NCI-H524 treated with DMSO at 0.1 percent for 48 hours (cell line): ENCODE measurements around the gene AUH.

Experiments
- DNase-seq: peaks from one replicate; lab custom pipeline; 2025; lab: John Stamatoyannopoulos, UW

Gene AUH

DNA sequence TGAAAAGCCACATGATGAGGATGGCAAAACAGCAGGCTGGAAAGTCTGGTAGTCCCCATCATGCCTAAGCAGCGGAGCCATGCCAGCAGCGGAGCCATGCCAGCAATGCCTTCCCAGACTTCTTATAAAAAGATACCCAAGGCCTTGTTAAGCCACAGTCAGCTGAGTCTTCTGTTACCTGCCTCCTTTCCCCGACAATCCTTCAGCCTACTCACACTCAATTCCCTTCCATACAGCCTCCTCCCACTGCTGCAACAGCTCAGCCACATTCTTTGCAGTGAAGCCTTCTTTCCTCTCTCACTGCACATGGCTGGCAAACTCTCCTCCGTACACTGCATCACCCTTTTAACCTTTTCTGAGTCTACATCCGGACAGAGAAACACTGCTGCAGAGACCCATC, 114.9 kb downstream of the AUH start:
- no peak for DNase-seq

DNA sequence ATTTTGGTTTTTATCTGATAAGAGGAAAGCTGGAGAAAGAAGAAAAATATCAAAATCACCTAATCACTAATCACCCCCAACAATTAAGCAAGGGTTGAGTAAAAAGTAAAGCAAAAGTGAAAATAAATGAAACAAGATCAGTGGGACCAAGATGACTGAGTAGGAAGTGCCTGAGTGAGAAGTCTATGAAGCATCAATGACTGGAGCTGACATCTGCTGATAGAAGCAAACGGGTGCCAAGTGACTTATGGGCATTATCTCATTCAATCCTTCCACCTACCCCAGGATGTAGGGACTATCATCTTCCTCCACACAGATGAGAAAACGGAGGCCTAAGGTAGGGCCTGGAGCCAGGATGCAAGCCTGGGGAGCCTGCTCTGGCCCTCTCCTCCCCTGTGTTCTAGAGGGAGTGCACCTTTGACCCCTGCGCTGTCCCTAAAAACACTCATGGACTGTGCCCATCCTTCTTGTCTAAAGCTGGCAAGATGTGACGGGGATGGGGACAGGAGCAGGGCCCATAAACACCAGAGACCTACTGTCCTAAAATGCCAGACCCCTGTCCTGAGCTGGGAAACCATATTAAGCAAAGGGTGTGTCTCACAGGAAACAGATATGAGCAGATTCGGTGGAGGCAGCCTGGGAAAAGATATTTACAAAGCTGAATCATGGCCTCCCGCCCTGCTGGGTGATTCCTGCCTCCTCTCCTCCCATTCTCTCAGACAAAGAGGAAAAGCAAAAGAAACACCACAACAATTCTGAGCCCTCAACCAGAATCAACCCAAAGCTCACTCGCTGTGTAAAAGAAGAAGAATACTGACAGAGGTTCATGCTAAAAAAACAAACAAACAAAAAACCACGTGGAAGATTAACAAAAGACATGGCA, 116.0 kb downstream of the AUH start:
- DNase-seq = no peak

GRCh38 chr9:91243029-91243428, 118.7 kb downstream of the AUH start:
- DNase-seq = no peak

DNA sequence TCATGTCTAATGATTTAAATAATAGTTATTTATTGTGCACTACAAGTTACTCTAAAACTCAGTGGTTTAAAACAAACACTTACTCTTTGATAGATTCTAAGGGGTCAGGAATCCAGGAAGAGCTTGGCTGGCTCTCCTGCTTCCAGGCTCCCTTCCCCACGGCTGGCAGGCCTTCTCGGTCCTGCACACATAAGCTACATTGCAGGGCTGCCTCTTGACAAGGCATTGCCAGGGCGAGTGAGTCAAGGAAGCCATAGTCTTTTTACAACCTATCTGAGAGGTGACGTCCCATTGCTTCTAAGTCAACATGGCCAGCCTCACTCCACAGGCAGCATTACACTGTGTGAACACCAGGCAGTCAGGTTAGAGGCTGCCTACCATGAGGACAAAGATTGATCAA, 119.8 kb downstream of the AUH start:
- no peak for DNase-seq

DNA sequence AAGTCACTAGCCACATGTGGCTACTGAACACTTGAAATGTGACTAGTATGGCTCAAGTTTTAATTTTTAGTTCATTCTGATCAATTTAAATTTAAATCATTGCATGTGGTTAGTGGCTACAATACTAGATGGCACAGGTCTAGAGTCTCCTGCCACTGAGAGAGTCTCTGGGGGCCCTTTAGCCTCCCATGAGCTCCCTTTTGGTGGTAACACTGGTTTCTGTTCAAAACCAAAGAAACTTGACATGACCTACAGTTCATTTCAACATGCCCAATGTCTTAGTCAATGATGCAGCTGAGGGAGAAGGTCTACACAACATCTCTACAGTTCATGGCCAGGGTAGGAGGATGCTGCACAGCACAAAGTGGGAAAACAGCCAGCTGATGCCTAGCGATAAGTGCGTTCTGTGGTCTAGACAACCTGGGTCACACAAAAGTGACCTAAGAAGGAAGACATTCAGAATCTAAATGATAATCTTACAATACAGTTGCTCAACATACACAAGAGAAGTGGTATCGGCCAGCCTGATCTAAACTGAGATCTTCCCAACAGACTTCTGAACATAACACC, 121.0 kb downstream of the AUH start:
- DNase-seq = no peak

DNA sequence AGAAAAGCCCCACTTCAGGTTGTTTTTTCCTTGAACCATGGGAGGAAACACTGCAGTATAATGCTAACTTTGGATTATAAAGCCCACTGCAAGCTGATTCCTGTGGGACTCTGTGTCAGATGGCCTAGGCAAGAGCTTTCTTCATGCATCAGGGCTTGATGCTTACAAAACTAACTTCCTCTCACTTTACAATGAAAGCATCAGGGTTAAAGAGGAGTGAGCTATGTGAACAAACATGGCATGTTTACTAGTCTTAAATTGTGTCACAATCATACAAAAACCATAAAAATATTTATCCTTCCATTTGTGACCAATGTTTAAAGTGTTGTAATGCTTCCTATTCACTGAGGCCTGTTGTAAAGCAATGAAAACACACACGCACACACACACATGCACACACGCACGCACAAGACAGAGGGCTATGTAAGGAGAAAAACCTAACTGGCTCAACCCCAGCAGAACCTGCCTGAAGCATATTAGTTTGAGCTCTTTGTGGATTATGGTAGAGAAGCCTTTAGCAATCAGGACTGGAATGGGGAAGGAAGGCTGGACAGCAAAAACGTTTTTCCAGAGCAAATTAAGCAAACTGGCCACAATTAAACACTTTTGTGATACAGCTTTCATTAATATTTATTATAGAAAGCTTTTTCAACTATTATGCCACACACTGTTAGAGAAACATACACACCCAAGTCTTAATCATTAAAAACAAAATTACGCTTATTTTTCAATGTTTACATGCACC, 122.2 kb downstream of the AUH start:
- no peak for DNase-seq

DNA sequence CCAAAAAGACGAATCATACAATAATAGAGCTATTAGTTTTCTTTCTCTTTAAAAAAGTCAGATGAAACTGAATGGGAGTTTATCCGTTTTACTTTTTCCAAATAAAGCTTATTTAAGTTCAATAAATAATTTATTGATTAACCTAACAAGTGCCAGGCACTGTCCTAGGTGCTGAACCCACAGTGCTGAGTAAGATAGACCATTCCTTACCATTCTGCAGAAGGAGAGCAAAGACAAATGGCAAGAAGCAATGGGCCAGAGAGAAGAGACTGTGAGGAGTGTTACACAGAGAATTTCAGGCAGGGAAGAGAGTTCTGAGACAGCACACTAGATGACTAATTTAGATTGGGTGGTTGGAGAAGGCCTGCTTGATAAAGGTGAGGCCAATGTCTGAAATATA, 127.2 kb downstream of the AUH start:
- DNase-seq = no peak

GRCh38 chr9:91231619-91232018, 130.1 kb downstream of the AUH start:
- no peak for DNase-seq

DNA sequence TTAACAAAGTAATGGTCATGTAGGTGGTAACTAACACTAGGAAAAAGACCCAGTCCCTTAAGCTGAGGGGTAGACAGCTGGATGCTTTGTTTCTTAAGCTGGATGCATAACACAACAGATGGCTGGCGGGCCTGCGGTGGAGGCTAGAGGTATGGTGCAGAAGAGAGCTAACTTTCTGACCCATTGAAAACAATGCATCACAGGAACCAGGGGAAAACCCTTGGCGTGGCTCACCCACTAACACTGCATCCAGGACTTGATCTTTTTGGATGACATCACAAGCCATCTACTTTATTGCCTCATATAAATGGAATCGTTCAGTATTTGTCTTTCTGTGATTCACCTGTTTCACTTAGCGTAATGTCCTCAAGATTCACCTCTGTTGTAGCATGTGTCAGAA, 138.7 kb downstream of the AUH start:
- DNase-seq = peak; percentile 72

- DNase-seq = no peak
Observed at GRCh38 chr9:91222457-91222856, 139.3 kb downstream of the AUH start.

- DNase-seq = no peak
Observed at GRCh38 chr9:91221332-91221731, 140.4 kb downstream of the AUH start.

- no peak for DNase-seq
Observed at GRCh38 chr9:91220491-91221135, 141.1 kb downstream of the AUH start.

DNA sequence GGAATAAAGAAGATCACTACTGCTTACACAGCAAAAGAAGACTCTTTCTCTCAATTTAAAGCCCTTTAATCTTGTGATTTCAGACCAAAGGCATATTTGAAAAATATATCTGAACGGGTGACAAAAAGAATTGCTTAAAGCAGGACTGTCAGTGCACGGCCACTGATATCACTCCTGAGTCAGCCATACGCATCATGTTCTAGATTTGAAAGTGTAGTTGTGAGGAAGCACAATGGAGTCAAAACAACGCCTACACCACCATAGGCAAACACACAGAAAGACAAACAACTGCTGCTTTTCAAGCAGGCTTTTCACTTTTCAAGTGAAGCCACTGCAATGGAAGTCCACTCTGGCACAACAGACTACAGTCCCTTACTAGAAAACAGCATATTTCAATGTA, 141.7 kb downstream of the AUH start:
- DNase-seq = no peak

GRCh38 chr9:91219557-91219956, 142.2 kb downstream of the AUH start:
- no peak for DNase-seq

DNA sequence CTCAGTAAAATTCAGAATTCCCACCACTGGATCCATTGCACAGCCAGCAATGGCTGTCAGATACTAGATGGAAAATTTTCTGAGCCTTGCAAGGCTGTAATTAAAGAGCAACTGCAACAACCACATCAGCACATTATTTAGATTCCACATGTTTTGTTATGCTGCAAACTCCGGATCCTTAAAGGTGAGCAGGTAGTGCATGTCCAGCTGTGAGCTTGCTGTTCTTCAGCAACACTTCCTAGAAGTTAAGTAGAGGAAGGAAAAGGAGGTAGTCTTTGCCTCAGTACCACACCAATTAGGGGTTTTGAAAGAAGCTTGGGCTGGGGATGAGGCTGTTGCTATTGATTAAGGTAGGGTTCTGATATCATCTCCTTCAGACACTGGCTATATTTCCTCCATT, 144.3 kb downstream of the AUH start:
- DNase-seq = no peak

DNA sequence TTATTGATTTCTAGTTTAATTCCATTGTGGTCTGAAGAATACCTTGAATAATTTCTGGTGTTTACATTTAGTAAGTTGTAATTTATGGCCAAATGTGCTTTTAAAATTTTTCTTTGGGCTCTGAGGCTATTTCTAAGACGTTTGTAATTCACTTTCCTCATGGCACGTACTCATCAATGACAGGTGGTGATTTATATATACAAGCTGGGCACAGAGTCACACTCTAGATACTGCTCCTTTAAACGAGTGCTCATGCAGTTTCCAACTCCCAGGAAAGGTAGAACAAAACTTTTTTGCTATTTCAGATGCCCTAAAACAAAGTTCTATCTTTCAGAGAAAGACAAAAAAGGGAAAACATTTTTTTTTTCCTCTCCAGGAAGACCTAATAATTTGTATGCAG, 146.9 kb downstream of the AUH start:
- DNase-seq = no peak

- DNase-seq = no peak
Observed at GRCh38 chr9:91214086-91214485, 147.6 kb downstream of the AUH start.

DNA sequence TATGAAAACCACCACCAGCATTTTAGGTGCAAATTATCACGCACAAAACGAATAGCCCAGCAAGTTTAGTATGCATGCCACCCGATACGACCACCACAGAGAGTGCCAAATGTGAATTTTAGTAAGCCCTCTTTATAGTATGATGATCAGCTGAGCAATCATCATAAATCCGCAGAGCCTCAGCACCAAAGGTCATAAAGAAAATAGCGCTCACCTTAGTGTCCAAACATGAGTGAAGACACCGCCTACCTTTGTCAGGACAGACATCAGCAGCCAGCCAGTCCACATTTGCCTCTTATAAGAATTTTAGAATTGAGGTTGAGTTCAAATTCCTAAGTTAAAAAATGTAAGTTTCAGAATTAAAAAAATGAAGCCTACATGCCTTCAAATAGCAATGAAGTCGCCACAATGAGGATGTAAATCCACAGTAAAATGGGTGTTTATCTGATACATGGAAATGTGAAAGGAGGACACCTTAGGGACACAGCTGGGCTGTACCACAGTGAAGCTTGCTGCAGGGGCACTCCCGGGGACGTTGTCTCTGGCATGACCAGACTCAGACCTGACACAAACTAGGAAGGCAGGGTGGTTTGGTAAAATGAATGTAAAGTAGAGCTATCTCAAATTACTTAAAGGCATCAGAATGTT, 149.0 kb downstream of the AUH start:
- DNase-seq = no peak

DNA sequence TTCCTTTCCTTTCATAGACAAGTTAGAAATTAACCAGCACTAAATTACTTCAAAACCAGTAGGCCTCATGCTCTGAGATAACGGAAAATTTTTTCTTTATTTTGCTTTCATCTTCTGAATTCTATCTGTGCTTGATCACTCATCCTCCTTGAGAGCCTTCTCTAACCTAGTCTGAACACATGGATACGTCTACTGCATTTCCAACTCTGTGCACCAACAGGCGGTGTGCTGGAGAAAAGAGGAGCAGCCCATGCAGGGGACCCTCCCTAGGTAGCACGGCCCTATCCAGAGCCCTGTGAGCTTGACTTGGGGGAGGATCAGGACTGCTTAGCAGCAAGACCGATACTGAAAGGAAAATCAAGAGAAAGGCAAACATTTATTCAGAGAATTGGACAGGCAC, 149.8 kb downstream of the AUH start:
- DNase-seq = no peak

DNA sequence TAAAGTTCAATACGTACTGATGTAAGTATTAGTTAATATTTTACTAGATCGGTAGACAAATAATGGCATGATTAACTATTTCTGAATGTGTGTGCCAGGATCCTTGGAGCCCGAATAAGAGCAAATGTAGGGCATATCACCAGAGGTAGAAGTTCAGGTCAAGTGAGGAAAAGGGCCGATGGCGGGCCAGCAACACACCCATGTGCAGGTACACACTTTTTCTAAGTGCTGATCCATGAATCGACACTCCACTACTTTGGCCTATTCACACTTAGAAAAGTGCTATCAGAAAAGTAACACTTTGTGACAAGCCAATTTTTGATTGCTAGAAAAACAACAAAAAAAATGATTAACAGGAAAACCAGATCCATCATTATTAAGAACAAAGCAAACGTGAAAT, 150.3 kb downstream of the AUH start:
- DNase-seq = no peak

- no peak for DNase-seq
Observed at GRCh38 chr9:91210318-91210717, 151.4 kb downstream of the AUH start.

DNA sequence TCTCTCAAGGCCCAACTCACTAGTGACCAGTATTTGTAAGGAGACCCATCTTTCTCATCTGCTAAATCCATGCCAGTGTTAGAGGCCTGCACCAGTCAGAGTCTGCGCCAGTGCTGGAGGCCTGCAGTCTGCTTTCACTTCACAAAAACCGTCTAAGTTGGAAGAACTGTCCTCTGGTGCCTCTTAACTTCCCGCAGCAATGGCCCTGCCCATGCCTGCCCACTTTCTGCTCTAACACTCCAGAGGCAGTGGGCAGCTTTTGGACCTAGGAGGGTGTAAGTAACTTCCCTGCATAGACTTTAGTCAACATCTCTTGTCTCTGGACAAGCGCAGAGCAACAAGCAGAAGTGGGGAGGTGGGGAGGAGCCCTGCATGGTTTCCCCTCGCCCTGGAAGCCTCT, 152.9 kb downstream of the AUH start:
- DNase-seq = no peak
